Fibroblast of villous mesenchyme (primary cell): ENCODE data around the gene SLX9. TPM values are rescaled to one million over a fixed set of nuclear protein-coding genes. Genes with fewer than 3 reads are reported as not detected.

Source experiments
- DNase-seq: peaks from one replicate; pipeline ENCODE4 v3.0.0-alpha.2; 2010; ENCODE audit warnings: low read depth
- H3K4me3 ChIP-seq: 2 replicates; pipeline ENCODE4 v1.5.1; 2011; ENCODE audit warnings: low read depth, mild to moderate bottlenecking, low read length
- CTCF ChIP-seq: IDR thresholded peaks from 2 replicates; pipeline ENCODE4 v1.5.1; 2012; ENCODE audit warnings: low read depth, mild to moderate bottlenecking, low read length; ENCODE audit not compliant: insufficient read depth
- total RNA-seq: library from RNA; depleted of rRNA; stranded (reverse); fragments of >200 nt; gene quantifications from 2 replicates; pipeline ENCODE4 v1.2.3, GENCODE V29; 2012

SLX9 gene
- total RNA-seq, 1 donor, result 12.1 TPM

GRCh38 chr21:44943686-44944550, 4.1 kb downstream of the SLX9 start:
- DNase-seq, result no peak
- H3K4me3 ChIP-seq, result no peak overlapping the region
- TF ChIP-seq CTCF, result no peak

DNA sequence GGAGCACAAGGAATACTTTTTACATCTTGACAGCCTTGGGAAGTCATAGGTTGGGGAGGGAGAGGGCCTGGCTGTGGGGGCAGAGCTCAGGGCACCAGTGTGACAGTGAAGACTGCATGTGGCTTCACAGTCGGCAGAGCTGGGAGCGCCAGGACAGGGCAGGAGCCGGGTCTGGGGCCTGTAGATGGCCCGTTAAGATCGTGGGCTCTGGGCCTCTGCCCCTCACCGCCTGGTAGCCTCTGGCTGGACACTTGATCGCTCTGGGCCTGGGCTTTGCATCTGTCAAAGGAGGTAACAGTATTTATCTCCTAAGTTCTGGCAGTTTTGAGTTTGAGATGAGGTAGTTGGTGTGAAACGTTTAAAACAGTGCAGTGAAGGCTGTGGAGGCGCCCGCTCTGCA, 4.8 kb downstream of the SLX9 start:
- TF ChIP-seq CTCF, result no peak
- no peak for DNase-seq

DNA sequence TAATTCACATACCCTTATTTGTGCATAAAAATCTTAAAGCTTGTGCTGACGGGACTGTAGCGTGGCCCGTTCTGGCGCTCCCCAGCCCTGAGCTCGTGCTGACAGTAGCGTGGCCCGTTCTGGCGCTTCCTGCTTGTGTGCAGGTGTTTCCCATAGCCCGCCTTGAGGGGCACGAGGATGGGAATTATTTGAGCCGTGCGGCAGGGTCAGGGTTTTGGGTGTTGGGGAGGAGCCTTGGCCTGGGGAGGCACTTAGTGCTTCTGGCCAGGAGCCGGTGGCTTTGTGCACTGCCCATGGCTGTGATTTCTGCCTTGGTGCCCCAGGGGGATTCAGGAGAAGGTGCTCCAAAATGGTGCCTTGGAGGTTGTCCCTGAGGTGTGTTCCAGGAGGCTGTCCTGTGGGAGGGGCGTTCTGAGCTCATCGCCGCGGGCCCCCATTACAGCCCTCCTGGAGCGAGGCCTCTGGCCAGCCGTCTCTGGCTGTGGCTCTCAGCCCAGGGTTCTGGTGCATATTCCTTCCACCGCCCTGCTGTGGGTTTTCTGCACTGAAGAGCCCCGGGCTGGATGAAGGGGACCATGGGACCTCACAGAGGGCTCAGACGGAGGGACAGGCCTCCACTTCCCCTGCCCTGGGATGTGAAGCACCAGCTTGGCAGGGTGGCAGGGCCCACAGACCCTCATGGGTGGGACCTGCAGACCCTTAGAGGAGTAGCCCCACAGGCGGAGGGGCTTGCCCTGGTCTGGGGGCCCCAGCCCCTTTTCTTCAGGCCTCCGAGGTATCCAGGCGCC, 6.6 kb downstream of the SLX9 start:
- DNase-seq, result no peak
- no peak for TF ChIP-seq CTCF

More for the DNA sequence above, 4.8 kb downstream of the SLX9 start:
- H3K4me3 ChIP-seq, result no peak overlapping the region

GRCh38 chr21:44947111-44947929, 7.5 kb downstream of the SLX9 start:
- no peak for DNase-seq
- no peak for TF ChIP-seq CTCF
- no peak overlapping the region for H3K4me3 ChIP-seq

More for the DNA sequence above, 6.6 kb downstream of the SLX9 start:
- H3K4me3 ChIP-seq, result no peak overlapping the region

- no peak overlapping the region for H3K4me3 ChIP-seq
- DNase-seq, result no peak
- no peak for TF ChIP-seq CTCF
These were observed 8.1 kb downstream of the SLX9 start for GRCh38 chr21:44947930-44948331.

DNA sequence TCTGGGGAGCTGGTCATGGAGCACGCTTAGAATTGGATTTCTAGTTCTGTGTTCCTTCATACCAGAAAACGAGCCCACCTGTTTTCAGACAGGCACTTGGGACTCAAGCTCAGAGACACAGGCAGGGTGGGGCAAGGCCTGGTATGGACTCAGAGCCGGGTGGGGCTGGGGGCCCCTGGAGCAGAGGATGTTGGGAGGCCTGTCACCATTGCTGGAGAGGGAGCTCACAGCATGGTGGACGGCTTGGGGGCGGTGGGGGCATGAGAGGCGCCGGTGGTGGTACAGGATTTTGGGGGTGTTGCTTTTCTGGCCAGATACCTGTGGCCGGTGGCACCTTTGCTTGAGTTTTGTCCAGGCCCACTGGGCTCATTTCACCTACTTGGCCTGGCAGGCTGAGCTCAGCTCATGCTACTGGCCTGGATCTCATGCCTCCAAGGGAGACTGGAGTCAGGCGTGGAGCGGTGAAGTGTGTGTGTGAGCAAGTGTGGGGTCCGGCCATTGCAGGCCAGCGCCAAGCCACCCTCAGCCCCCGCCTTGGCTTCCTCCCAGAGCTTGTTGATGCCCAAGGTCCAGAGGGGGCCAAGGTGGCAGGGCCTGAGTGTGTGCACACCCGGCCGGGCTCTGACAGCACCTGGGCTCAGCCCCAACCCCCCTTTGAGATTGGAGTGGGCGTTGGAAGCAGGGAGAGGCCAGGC, 8.7 kb downstream of the SLX9 start:
- DNase-seq, result no peak
- no peak for TF ChIP-seq CTCF
- H3K4me3 ChIP-seq, result no peak overlapping the region
